DOHH2 (cell line): Measurements from ENCODE around the gene CCDC83.

Experiments
- H3F3A ChIP-seq: fragments of 200-600 bp; sonication (generic), shearing (Covaris generic); 2 replicates; pipeline ENCODE4 v1.6.0; 2016; ENCODE audit warnings: antibody characterized with exemption, mild to moderate bottlenecking; ENCODE audit not compliant: control insufficient read depth, insufficient read depth
- H3K27ac ChIP-seq: fragments of 200-600 bp; sonication (generic); 2 replicates; pipeline ENCODE4 v1.5.1; 2014; ENCODE audit warnings: low read depth, mild to moderate bottlenecking, low read length, moderate library complexity
- H3K27me3 ChIP-seq: fragments of 200-600 bp; sonication (generic); 2 replicates; pipeline ENCODE4 v1.6.1; 2014; ENCODE audit warnings: mild to moderate bottlenecking, low read length, mixed read lengths; ENCODE audit not compliant: control insufficient read depth
- H3K36me3 ChIP-seq: fragments of 200-600 bp; sonication (generic); 2 replicates; pipeline ENCODE4 v1.6.1; 2014; ENCODE audit warnings: mild to moderate bottlenecking, low read length, moderate library complexity, mixed read lengths; ENCODE audit not compliant: control insufficient read depth
- H3K4me1 ChIP-seq: fragments of 200-600 bp; sonication (generic); 2 replicates; pipeline ENCODE4 v1.6.1; 2014; ENCODE audit warnings: mild to moderate bottlenecking, low read length, mixed read lengths; ENCODE audit not compliant: control insufficient read depth
- H3K4me2 ChIP-seq: fragments of 200-600 bp; sonication (generic); 2 replicates; pipeline ENCODE4 v1.6.0; 2014; ENCODE audit warnings: mild to moderate bottlenecking, low read length, moderate library complexity
- H3K4me3 ChIP-seq: fragments of 200-600 bp; sonication (generic); 2 replicates; pipeline ENCODE4 v1.5.1; 2014; ENCODE audit warnings: mild to moderate bottlenecking, low read length, mixed read lengths
- H3K79me2 ChIP-seq: fragments of 200-600 bp; sonication (generic); 2 replicates; pipeline ENCODE4 v1.6.1; 2014; ENCODE audit warnings: mild to moderate bottlenecking, low read length, mixed read lengths; ENCODE audit not compliant: control insufficient read depth
- H3K9me2 ChIP-seq: fragments of 200-600 bp; sonication (generic); replicated peaks from 2 replicates; pipeline ENCODE4 v1.6.1; 2014; ENCODE audit warnings: mild to moderate bottlenecking, low read length, mixed read lengths; ENCODE audit not compliant: control insufficient read depth
- H3K9me3 ChIP-seq: fragments of 200-600 bp; sonication (generic); 2 replicates; pipeline ENCODE4 v1.6.1; 2014; ENCODE audit warnings: antibody characterized with exemption, low read length, mixed read lengths; ENCODE audit not compliant: control insufficient read depth, insufficient read depth
- H4K20me1 ChIP-seq: fragments of 200-600 bp; sonication (generic); 2 replicates; pipeline ENCODE4 v1.6.0; 2014; ENCODE audit warnings: low read depth, mild to moderate bottlenecking, antibody characterized with exemption, low read length, moderate library complexity; ENCODE audit not compliant: control insufficient read depth, insufficient read depth
- CTCF ChIP-seq: fragments of 200-600 bp; sonication (generic); IDR thresholded peaks from one replicate; pipeline ENCODE4 v1.5.1; 2014; ENCODE audit warnings: antibody characterized with exemption, mild to moderate bottlenecking, low read depth, low read length; ENCODE audit not compliant: poor library complexity, severe bottlenecking
- EZH2phosphoT487 ChIP-seq: fragments of 200-600 bp; sonication (generic); IDR thresholded peaks from 2 replicates; pipeline ENCODE4 v1.6.1; 2017; ENCODE audit warnings: borderline replicate concordance, mild to moderate bottlenecking, antibody characterized with exemption, low read length, moderate library complexity, mixed read lengths

The CCDC83 gene

GRCh38 chr11:85889676-85890579 lies 34.7 kb downstream of the CCDC83 start:
- Histone ChIP-seq H3K27me3 (peaks cover 6% of the 10 kb centered on the region; the same call in 1 of the 2 replicates), H3K79me2 (no peaks in the 10 kb centered on the region), H3K9me3 (no peaks in the 10 kb centered on the region), H3K4me1 (no peaks in the 10 kb centered on the region), H3K36me3 (no peaks in the 10 kb centered on the region), H4K20me1 (no peaks in the 10 kb centered on the region), H3K4me2 (no peak overlapping the region), H3K27ac (no peak overlapping the region), H3K9me2 (no peaks in the 10 kb centered on the region), H3F3A (no peaks in the 10 kb centered on the region), H3K4me3 (no peak overlapping the region)
- no peak for TF ChIP-seq CTCF
- TF ChIP-seq EZH2phosphoT487, result no peak

GRCh38 chr11:85893395-85893794 lies 38.2 kb downstream of the CCDC83 start:
- Histone ChIP-seq H3K36me3 (no peaks in the 10 kb centered on the region), H3K27me3 (0 out of 2 replicates have a peak, but pooled peaks cover 2% of the 10 kb centered on the region), H3F3A (no peaks in the 10 kb centered on the region), H3K4me1 (no peaks in the 10 kb centered on the region), H3K79me2 (no peaks in the 10 kb centered on the region), H4K20me1 (no peaks in the 10 kb centered on the region), H3K4me2 (no peak overlapping the region), H3K9me2 (no peaks in the 10 kb centered on the region), H3K27ac (no peak overlapping the region), H3K9me3 (no peaks in the 10 kb centered on the region), H3K4me3 (no peak overlapping the region)
- TF ChIP-seq CTCF, result no peak
- no peak for TF ChIP-seq EZH2phosphoT487

GRCh38 chr11:85896876-85897275 lies 41.7 kb downstream of the CCDC83 start:
- H3K79me2 ChIP-seq, result no peaks in the 10 kb centered on the region
- H3K9me2 ChIP-seq, result no peaks in the 10 kb centered on the region
- no peaks in the 10 kb centered on the region for H3K36me3 ChIP-seq
- no peak overlapping the region for H3K27ac ChIP-seq
- H4K20me1 ChIP-seq, result no peaks in the 10 kb centered on the region
- H3K4me3 ChIP-seq, result no peak overlapping the region
- no peak overlapping the region for H3K4me2 ChIP-seq
- TF ChIP-seq EZH2phosphoT487, result no peak
- no peak for TF ChIP-seq CTCF
- H3K27me3 ChIP-seq, result 0 out of 2 replicates have a peak, but pooled peaks cover 6% of the 10 kb centered on the region
- H3F3A ChIP-seq, result no peaks in the 10 kb centered on the region
- H3K4me1 ChIP-seq, result no peaks in the 10 kb centered on the region
- H3K9me3 ChIP-seq, result no peaks in the 10 kb centered on the region
